Spleen (tissue), 11 donors: Measurements from ENCODE around the gene KLHDC9. TPM values are rescaled to one million over a fixed set of nuclear protein-coding genes. Genes with fewer than 3 reads are reported as not detected.

Experiments used
- DNase-seq: peaks from one replicate; pipeline ENCODE4 v3.0.0-alpha.2; 2020
- H3K27ac ChIP-seq, 8 donors: fragments of 200-600 bp; sonication (generic) in 7 of 8; 1 replicate in 4 of 8; 2 replicates in 4 of 8; pipeline versions ENCODE4 v1.5.0 to v1.8.0; 2016 to 2021; ENCODE audit warnings: inconsistent platforms in 4 of 8, mild to moderate bottlenecking in 4 of 8, moderate library complexity in 1 of 8
- H3K27me3 ChIP-seq, 7 donors: fragments of 200-600 bp; sonication (generic) in 6 of 7; replicated peaks in 1 of 7; 1 replicate in 4 of 7; 2 replicates in 3 of 7; pipeline versions ENCODE4 v1.5.0 to v1.8.0; 2016 to 2021; ENCODE audit warnings: inconsistent platforms in 3 of 7, mild to moderate bottlenecking in 1 of 7
- H3K36me3 ChIP-seq, 6 donors: fragments of 200-600 bp; sonication (generic) in 5 of 6; 1 replicate in 4 of 6; 2 replicates in 2 of 6; pipeline versions ENCODE4 v1.5.0 to v1.8.0; 2016 to 2021; ENCODE audit warnings: inconsistent platforms in 2 of 6
- H3K4me1 ChIP-seq, 6 donors: fragments of 200-600 bp; sonication (generic) in 5 of 6; 1 replicate in 3 of 6; 2 replicates in 3 of 6; pipeline versions ENCODE4 v1.5.0 to v1.8.0; 2016 to 2021; ENCODE audit warnings: inconsistent platforms in 3 of 6
- H3K4me3 ChIP-seq, 8 donors: fragments of 200-600 bp; sonication (generic) in 7 of 8; 1 replicate in 4 of 8; 2 replicates in 4 of 8; pipeline versions ENCODE4 v1.5.0 to v1.8.0; 2016 to 2021; ENCODE audit warnings: inconsistent platforms in 4 of 8, mild to moderate bottlenecking in 4 of 8, moderate library complexity in 2 of 8
- H3K9me3 ChIP-seq, 8 donors: fragments of 200-600 bp; sonication (generic) in 7 of 8; 1 replicate in 4 of 8; 2 replicates in 4 of 8; pipeline versions ENCODE4 v1.5.0 to v1.8.0; 2016 to 2021; ENCODE audit warnings: inconsistent platforms in 4 of 8
- CTCF ChIP-seq, 11 experiments: fragments of 200-600 bp in 7 of 11; fragments of 450-650 bp in 4 of 11; sonication (generic) in 4 of 11; IDR thresholded peaks in 8 of 11; conservative IDR thresholded peaks in 3 of 11; 1 replicate in 7 of 11; 2 replicates in 4 of 11; pipeline versions ENCODE4 v1.4.0 to v1.8.0; 2016 to 2021; ENCODE audit warnings: antibody characterized with exemption in 11 of 11, inconsistent platforms in 4 of 11, mild to moderate bottlenecking in 1 of 11
- POLR2A ChIP-seq, 3 donors: fragments of 450-650 bp; IDR thresholded peaks; one replicate each; pipeline ENCODE4 v1.5.1; 2017; ENCODE audit warnings: antibody characterized with exemption in 3 of 3, mild to moderate bottlenecking in 1 of 3
- POLR2AphosphoS5 ChIP-seq, 3 donors: sonication (generic); formaldehyde crosslinking; IDR thresholded peaks; one replicate each; pipeline ENCODE4 v1.5.1; 2017; ENCODE audit warnings: antibody characterized with exemption in 3 of 3
- WGBS, 5 donors: extraction: QIAGEN DNeasy Blood & Tissue Kit in 3 of 5; methylation state at CpG; one replicate each; pipeline versions ENCODE4 v1.1.5 to v1.1.7; 2013 to 2018; 5-methylcytosine and 5-hydroxymethylcytosine counted together
- intact Hi-C: fragments of 100-400 bp; cut with DNase I; formaldehyde crosslinking; loops from one replicate; pipeline ENCODE4 v1.15.0; 2023; ENCODE audit warnings: low total_unique reads
- polyA plus RNA-seq, 3 donors: library from polyadenylated mRNA; stranded (reverse); fragments of 200-250 nt; gene quantifications; one replicate each; pipeline ENCODE4 v1.2.1, GENCODE V29; 2013
- total RNA-seq, 7 donors: library from RNA; depleted of rRNA in 3 of 7; stranded (reverse); fragments of >200 nt in 3 of 7; fragmentation: NEBNext Ultra II Directional in 4 of 7; extraction: Animal tissue kit (Norgen Biotek cat#: 25700) in 4 of 7; gene quantifications; one replicate each; pipeline versions ENCODE4 v1.1.0 to v1.2.1, GENCODE V29; 2016 to 2021
- donor health status: healthy with polysubstance abuse.
- donor health status: DM: no; HTN: no; CAD: no; lungs with moderate emphysema.
- donor health status: DM: no; HTN: no; CAD: no.
- donor health status: Bipolar disorder and iron deficiency.
- donor health status: healthy.
- donor health status: DM: no; HTN: no; CAD: no.
- donor health status: DM: yes; HTN: yes; CAD: no.

KLHDC9 gene
- total and polyA plus RNA-seq, 10 donors, result 1.1 to 3.9 (median 1.7) TPM

- DNase-seq, result no peak
- intact Hi-C loops, result no loop called here
- H3K27ac ChIP-seq, result no peak overlapping the region
- peaks cover 0 to 51% (median 26%) of the 10 kb centered on the region in 6 donors for H3K36me3 ChIP-seq
- no peaks in the 10 kb centered on the region for H3K9me3 ChIP-seq
- H3K4me1 ChIP-seq, result peaks cover 15 to 44% (median 32%) of the 10 kb centered on the region in 6 donors
- TF ChIP-seq POLR2AphosphoS5 (IDR thresholded peaks at IDR 0.05), result no peak
- TF ChIP-seq POLR2A (IDR thresholded peaks at IDR 0.05), result no peak
- no peak for TF ChIP-seq CTCF (IDR thresholded peaks at IDR 0.05 in 8 of 11, conservative IDR thresholded peaks at IDR 0.05 in 3 of 11)
- no peak overlapping the region for H3K4me3 ChIP-seq
- H3K27me3 ChIP-seq, result no peaks in the 10 kb centered on the region
- 84 to 94% (median 89%) methylated on average over 2 of the region's 2 CpGs for WGBS, 5 donors
Measured at GRCh38 chr1:161100556-161100955, 2.4 kb downstream of the KLHDC9 start.

- no peak overlapping the region for H3K27ac ChIP-seq
- peaks cover 0 to 57% (median 13%) of the 10 kb centered on the region in 6 donors for H3K36me3 ChIP-seq
- no peaks in the 10 kb centered on the region for H3K27me3 ChIP-seq
- peaks cover 0 to 32% (median 4%) of the 10 kb centered on the region in 6 donors for H3K4me1 ChIP-seq
- intact Hi-C loops, result no loop called here
- WGBS, 5 donors, result 80 to 98% (median 93%) methylated on average over 1 of the region's 1 CpG
- no peak for DNase-seq
- TF ChIP-seq POLR2AphosphoS5 (IDR thresholded peaks at IDR 0.05), result no peak
- TF ChIP-seq POLR2A (IDR thresholded peaks at IDR 0.05), result no peak
- no peak for TF ChIP-seq CTCF (IDR thresholded peaks at IDR 0.05 in 8 of 11, conservative IDR thresholded peaks at IDR 0.05 in 3 of 11)
- no peaks in the 10 kb centered on the region for H3K9me3 ChIP-seq
- no peak overlapping the region for H3K4me3 ChIP-seq
Measured at GRCh38 chr1:161106431-161106830, 8.3 kb downstream of the KLHDC9 start.

- intact Hi-C loops, result no loop called here
- Histone ChIP-seq H3K36me3 (peaks cover 0 to 36% (median 2%) of the 10 kb centered on the region in 6 donors), H3K9me3 (no peaks in the 10 kb centered on the region), H3K4me1 (peaks cover 28 to 69% (median 50%) of the 10 kb centered on the region in 6 donors), H3K27ac (no peak overlapping the region), H3K4me3 (no peak overlapping the region), H3K27me3 (no peaks in the 10 kb centered on the region)
- TF ChIP-seq POLR2A (IDR thresholded peaks at IDR 0.05) (no peak), CTCF (IDR thresholded peaks at IDR 0.05 in 8 of 11, conservative IDR thresholded peaks at IDR 0.05 in 3 of 11) (no peak), POLR2AphosphoS5 (IDR thresholded peaks at IDR 0.05) (no peak)
- WGBS, 5 donors, result 91 to 99% (median 95%) methylated on average over 3 of the region's 3 CpGs
- no peak for DNase-seq
Measured at GRCh38 chr1:161111117-161111516, 13.0 kb downstream of the KLHDC9 start.

- no peak overlapping the region for H3K27ac ChIP-seq
- H3K36me3 ChIP-seq, result peaks cover 0 to 36% (median 2%) of the 10 kb centered on the region in 6 donors
- peaks cover 32 to 69% (median 54%) of the 10 kb centered on the region in 6 donors for H3K4me1 ChIP-seq
- 22 to 78% (median 43%) methylated on average over 2 of the region's 2 CpGs for WGBS, 5 donors
- intact Hi-C loops, result no loop called here
- DNase-seq, result no peak
- no peaks in the 10 kb centered on the region for H3K27me3 ChIP-seq
- TF ChIP-seq POLR2A (IDR thresholded peaks at IDR 0.05) (no peak), POLR2AphosphoS5 (IDR thresholded peaks at IDR 0.05) (no peak), CTCF (IDR thresholded peaks at IDR 0.05 in 8 of 11, conservative IDR thresholded peaks at IDR 0.05 in 3 of 11) (no peak)
- no peak overlapping the region for H3K4me3 ChIP-seq
- H3K9me3 ChIP-seq, result no peaks in the 10 kb centered on the region
Measured at GRCh38 chr1:161111527-161111926, 13.4 kb downstream of the KLHDC9 start.
